Middle frontal gyrus (tissue), 1 donor: ENCODE data around the gene CEP170.
A peak's percentile ranks its signal among the peaks of the same experiment; 100 is the strongest.

Experiments used
- DNase-seq: peaks from one replicate; pipeline ENCODE4 v3.0.0-alpha.2; 2015; ENCODE audit warnings: low spot score; ENCODE audit errors: extremely low spot score

Gene CEP170

DNA sequence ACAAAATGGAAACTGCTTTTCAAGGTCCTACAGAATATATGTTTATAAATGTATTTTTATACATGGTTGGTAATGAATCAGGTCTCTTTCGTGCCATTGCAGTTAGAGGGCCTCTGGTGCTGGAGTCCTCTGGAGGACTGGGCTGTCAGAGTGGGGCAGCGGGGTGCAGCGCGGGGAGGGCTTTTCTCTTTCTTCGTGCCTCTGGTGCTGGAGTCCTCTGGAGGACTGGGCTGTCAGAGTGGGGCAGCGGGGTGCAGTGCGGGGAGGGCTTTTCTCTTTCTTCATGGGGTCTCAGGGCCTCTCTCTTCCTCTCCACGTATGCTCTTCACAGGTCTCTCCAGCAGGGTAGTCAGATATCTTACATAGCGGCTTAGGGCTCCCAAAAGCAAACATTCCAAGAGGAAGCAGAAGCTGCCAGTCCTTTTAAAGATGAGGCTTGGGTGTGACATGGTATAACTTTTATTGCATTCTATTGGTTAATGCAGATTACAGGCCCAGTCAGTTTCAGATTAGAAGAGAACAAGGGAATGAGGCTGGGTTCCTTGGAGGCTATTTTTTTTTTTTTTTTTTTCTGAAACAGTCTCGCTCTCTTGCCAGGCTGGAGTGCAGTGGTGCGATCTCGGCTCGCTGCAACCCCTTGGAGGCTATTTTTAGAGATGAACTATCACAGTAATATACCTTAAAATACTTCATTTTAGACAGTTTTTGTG, 13.8 kb upstream of the CEP170 start:
- DNase-seq, result no peak

DNA sequence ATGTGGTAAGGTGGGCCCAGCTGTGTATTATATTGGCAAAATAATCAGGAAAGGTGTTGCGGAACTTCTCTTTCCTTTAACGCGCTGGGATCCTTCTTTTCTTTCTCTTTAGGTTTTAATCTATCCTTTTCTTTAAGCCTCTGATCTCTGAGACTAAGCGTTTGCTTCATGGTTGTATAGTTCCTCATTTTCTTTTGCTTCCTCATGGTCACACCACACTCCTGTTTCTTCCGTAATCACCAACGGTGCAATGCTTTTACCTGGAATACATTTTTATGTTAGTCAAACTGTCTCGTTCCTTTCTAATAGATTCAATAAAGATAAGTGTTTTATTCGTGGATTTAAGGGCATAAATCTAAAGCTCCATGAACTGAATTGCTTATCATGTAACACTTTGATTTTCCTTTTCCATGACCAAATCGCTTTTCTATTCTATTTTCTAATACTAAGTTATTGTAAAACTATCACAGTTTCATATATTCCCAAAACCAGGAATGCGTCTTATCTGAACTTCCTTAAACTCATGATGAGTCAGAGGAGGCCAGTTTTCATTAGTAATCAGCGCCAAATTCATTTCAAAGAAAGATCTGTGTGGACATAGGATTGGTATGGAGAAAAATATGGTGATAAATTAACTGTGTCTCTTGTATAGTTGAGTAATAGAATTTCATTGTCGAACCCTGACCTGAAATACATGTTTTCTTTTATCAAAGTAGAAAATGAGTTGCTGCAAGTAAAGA, 13.0 kb upstream of the CEP170 start:
- no peak for DNase-seq

DNA sequence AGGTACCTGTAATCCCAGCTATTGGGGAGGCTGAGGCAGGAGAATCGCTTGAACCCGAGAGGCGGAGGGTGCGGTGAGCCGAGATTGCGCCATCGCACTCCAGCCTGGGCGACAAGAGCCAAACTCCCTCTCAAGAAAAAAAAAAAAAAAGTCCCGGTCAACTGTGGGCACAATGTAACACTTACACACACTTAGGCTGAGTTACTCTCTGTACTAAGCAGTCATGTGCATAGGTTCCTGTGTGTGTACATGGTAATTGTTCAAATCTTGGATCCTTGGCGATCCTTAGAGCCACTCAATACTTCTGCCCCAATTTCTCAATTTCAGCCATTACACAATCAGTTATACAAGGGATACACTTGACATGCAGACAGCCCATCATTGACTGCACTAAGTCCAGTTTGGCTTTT, 12.4 kb upstream of the CEP170 start:
- DNase-seq, result no peak

DNA sequence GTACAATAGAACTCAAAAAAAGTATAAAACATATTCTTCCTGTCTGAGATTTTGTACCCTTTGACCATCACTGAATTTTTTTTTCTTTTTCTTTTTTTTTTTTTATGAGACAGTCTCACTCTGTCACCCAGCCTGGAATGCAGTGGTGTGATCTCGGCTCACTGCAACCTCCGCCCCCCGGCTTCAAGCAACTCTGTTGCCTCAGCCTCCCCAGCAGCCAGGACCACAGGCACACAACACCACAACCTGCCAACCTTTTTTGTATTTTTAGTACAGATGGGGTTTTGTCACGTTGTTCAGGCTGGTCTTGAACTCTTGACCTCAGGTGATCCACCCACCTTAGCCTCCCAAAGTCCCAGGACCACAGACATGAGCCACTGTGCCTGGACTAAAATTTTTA, 11.2 kb upstream of the CEP170 start:
- no peak for DNase-seq

DNA sequence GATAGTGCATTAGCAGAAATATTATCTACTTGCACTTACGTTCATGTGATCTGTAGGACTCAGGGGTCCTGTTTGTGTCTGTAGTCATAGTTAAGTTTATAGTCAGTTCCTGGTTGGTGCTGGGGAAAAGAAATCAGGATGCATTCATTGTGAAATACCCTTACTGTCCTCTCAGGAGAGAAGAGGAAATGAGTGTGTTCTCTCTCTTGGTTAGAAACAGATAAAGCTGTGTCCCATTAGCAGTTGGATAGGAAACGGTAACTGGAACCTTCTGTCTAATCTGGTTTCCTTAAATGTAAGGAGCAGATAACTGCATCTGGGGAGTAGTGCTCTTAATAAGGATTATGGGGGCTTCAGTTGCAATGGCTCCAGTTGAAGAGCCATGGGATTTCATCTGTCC, 9.6 kb upstream of the CEP170 start:
- DNase-seq, result no peak

DNA sequence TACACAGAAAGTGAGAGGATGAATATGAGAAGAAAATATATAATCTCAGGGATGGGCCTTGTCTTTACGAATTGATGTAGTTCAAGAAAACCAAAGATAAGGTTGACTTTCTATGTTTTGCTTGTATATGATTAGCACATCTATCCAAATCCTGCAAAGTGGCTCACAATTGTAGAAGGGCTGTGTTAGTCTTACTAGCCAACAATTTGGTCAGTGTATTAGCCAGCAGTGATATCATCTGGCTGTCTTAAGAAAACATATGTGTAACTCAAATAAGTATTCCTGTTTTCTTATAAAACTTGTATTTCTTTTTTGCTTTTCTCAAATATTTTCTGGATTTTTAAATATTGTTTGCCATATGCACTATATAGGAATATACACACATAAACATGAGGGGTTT, 6.3 kb upstream of the CEP170 start:
- no peak for DNase-seq

DNA sequence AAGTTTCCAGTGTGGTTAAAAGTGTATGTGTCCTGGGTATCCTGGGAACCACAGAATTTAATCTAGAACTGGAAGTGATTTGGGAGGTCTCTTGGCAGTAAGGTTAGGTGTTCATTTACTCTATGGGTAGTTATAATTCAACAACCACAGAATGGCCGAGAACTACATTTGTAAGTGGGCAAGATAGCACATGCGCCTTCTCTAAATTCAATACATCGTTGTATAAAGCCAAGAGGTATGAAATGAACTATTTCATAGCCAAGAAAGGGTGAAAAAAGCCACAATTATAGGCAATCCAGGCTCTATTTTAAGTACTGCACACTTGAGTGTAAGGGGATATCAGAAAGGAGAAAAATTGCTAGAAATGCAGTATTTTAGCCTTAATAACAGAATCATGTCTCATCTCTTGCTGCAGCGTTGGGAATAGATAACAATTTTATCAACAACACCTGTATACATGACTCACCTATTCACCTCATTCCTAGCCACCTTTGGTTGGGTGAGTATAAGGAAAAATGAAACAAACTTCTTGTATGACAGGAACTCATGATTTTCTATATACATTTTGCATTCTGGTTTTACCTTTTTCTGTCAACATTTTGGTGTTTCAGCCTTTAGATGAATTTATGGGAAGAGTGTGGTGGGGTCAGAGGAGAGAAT, 5.3 kb upstream of the CEP170 start:
- no peak for DNase-seq

DNA sequence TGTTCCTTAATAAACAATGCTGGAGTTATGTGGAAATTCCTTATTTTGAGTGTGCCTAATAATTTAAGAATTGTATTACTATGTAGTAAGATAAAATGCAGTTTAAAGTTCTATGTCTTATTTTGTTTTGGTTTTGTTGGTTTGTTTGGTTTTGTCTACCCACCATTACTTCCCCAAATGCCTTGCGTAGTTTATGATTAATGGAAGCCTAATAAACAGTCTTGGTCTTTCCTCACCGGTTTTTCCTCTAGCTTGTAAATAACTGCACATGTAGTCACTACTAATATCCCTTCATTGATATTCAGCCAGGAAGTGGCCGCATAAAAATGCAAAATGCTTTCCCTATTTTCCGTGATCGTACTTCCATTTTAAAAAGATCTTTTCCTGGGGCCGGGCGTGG, 3.6 kb upstream of the CEP170 start:
- no peak for DNase-seq

DNA sequence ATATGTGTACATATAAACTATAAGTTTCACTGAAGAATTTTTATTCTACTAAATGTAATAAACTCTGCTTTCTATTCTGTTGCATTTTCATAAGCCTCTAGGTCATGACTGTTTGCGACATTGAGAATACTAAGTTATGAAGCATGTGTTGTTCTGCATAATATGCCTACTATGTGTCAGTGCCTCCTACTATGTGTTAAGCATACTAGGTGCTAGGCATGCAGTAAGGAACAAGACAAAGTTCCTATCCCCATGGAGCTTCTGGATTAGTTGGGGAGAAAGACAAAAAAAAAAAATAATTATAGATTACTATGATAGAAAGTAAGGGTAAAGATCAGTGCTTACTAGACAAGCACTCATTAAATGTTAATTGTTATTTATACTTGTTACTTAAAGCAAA, 2.1 kb upstream of the CEP170 start:
- no peak for DNase-seq

DNA sequence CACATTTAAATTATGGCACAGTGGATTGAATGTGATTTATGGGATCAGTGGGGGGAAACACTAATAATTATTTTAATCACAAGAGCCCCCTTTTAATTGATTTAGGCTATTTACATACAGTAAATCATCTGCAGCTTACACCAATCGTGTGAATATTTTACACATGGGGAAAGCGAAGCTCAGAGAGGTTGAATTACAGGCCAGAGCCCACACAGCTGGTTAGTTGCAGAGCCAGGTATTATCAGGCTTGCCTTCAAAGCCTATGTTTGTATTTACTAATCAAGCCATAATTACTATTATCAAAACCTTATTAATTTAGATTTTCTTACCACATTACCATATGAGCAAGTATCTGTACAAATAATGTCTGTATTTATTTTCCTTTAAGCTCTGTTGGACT, 1.5 kb upstream of the CEP170 start:
- DNase-seq, result no peak

DNA sequence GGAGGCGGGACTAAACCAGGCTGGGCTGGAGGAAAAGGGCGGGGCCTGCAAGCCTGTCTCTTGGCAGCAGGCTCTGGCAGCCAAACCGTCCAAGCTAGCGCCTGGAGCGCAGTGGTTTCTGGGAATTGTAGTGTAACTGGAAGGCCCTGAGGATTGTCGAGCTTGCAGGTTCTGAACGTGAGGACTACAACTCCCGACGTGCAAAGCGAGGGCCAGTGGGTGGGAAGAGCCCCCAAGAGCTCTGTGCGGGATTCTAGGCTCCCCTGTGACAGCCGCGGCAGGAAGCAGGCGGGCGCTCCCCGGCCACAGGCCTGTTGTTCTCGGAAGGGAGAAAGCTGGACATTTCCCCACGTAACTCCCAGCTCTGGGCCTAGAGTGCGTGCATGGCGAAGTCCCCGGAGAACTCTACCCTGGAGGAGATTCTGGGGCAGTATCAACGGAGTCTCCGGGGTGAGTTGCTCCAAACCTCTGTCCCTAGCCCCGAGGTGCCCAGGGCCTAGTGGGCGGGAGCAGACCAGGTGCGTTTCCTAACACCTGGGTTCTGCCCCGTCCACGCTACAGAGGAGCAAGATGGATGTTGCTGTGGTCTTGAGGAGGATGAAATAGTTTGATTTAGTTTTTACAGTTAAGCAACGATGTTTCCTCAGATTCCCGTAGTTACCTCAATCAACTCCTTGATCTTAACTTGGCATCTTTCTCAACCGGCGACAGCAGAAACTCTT, 871 bp upstream of the CEP170 start, which contains the start of gene SDCCAG8:
SDCCAG8 (plus strand) TSS at position 251 of the 722 bp plus-strand sequence; CDS start at position 384, 133 bp downstream.
- peak; percentile 99 for DNase-seq

DNA sequence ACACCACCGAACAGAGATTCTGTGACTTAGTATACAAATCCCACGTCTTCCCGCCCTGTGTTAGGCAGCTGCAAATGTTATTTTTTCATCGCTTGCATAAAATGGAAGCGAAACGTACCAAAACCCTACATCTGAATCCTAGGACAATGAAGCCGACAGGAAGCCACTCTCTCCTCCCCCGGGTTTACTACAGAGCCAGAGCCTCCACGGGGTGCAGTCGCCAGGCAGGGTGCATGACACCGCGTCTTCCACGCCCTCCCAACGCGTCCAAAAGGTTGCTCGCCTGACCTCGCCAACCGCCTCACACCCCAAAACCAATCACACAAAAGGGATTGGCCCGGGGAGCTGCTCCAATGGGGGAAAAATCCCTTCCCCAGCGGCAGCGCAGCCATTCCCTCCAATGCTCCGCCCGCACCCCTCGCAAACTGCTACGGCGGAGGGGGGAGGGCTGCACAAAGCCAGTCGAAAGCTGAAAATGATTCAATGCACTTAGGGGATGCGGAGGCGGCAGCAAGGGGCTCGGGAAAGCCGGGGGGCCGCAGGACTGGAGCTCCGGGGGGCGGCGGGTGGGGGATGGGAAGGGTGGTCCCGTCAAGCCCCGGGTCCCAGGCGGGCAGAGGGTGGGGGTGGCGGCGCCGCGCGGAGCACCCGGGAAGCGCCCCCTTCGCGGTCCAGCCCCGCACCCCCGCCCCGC, 701 bp downstream of the CEP170 start:
- no peak for DNase-seq

DNA sequence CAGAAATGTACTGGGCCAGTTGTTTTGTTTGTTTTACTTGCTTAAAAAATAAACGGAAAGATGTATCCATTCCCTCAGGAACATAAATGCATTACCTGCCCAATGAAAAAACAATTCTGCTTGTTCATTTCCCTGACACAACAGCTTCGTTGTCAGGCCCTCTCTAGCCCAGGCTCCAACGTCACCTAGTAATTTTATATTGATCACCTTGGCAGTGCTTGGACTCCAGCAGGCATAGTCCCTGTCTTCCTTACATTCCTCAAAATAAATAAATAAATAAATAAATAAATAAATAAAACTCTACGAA, 1.2 kb downstream of the CEP170 start:
- DNase-seq, result no peak

DNA sequence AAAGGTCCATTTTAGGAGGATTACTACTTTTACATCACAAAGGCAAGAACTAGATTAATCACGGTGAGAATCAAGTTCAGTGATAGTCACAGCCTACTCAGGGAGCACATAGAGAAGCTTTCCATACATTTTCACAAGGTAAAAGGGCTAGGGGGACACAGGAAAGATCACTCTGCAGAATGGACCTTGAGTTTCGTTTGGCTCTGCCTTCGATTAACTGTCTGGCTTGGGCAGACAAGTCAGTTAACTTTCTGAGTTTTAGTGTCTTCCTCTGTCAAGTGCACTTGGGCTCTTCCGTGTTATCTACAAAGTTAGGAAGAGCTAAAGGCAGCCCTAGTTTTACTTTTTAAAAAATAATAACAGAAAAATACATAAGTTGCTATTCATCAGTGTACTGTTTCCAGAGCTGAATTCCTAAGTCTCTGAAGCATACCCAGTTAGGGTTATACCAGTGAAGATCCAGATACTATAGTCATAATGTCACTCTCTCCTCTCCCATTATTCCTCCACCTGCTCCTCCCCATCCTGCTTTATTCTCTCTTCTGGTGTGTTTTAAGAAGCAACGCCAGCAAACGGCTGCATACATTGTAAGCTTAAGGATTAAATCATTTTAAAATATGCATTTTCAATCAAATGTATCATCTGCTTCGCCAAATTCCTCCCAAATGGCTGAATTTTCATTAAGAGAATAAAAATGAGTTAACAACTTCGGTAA, 1.7 kb downstream of the CEP170 start:
- no peak for DNase-seq

DNA sequence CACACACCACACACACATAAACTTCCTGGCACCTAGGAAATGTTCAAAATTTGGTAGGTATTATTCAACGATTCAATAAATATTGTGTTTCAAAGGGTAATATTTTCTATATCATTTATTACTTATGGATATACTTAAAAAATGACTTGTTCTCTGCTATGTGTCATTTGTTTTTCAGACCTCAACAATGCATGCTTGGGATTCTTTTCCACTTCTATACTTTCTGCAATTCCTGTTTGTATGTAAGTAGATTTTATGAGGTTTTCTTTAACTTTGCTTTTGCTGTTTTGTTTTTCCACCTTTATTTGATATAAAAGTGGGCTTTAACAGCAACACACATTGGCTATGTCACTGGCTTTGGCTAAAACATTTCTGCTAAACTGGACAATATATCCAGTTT, 3.5 kb downstream of the CEP170 start:
- DNase-seq, result no peak

DNA sequence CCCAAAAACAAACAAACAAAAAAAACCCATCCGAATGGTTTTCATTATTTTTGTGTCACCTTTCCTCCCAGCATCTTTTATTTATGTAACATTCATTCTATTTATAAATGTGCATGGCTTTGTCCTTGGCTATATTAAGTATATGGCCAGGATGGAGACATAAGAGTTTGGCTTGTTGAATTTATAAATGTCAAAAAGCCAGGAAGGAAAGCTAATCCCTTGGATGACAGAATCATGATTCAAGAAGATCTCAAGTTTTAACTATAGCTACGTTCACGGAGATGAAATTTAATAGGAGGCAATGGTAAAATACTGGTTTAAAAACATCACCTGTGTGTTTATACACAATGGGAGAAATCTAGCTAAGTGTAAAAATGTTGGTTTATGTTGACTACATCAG, 5.0 kb downstream of the CEP170 start:
- DNase-seq, result no peak

DNA sequence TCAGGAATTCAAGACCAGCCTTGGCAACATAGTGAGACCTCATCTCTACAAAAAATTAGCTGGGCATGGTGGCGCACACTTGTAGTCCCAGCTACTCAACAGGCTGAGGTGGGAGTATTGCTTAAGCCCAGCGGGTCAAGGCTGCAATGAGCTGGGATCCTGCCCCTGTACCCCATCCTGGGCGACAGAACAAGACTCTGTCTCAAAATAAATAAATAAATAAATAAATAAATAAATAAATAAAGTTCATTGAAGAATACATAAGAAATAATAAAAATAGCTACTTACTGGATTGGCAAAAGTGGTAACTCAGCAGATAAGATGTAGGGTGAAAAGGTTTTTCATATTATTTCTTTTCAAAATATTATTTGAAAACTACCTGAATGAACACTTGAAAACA, 5.9 kb downstream of the CEP170 start:
- DNase-seq, result no peak

DNA sequence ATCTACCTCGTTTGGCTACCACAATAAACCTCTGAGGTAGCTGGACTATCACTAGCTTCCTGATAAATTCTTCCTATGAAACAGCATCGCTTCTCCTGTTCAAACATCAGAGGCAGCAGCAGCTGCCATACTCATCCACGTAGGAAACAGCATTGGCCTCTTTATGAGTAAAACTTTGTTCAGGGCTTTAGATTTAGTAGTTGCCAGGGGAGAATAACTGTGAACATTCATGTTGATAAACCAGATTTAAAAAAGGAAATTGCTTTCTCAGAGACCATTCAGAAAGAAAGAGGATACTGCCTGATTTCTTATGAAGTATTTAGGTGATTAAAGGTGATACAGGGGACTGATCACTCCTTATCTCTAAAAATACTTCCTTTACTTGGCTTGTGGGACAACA, 7.2 kb downstream of the CEP170 start:
- no peak for DNase-seq

DNA sequence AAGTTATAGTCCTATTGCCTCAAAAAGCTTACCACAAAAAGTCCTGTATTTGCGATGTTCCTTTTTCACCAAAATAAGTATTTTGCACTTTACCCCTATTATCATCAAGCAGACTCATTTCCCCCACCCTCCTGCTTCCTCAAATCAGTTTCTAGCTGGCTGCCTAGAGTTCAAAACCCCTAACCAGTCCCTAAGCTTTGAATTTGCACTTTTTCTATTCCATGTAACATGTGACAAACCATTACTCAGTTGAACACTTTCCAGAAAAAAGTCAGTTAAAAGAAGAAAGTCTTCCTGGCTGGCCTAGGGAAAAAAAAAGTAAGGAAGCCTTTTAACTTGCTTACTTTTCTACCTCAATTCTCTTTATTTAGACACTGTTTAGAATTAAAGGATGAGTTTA, 8.2 kb downstream of the CEP170 start:
- DNase-seq, result no peak

DNA sequence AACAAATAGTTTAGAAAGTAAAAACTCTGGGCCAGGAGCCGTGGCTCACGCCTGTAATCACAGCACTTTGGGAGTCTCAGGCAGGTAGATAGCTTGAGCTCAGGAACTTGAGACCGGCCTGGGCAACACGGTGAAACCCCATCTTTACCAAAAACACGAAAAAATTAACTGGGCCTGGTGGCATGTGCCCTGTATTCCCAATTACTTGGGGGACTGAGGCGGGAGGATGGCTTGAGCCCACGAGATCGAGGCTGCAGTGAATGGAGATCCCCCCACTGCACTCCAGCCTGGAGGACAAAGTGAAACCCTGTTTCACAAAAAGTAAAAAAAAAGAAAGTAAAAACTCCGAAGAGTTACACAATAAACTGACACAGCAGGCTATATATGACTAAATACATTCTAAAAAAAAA, 10.6 kb downstream of the CEP170 start:
- no peak for DNase-seq
